Measurements from ENCODE around the gene NR1I2.

NR1I2 gene

DNA sequence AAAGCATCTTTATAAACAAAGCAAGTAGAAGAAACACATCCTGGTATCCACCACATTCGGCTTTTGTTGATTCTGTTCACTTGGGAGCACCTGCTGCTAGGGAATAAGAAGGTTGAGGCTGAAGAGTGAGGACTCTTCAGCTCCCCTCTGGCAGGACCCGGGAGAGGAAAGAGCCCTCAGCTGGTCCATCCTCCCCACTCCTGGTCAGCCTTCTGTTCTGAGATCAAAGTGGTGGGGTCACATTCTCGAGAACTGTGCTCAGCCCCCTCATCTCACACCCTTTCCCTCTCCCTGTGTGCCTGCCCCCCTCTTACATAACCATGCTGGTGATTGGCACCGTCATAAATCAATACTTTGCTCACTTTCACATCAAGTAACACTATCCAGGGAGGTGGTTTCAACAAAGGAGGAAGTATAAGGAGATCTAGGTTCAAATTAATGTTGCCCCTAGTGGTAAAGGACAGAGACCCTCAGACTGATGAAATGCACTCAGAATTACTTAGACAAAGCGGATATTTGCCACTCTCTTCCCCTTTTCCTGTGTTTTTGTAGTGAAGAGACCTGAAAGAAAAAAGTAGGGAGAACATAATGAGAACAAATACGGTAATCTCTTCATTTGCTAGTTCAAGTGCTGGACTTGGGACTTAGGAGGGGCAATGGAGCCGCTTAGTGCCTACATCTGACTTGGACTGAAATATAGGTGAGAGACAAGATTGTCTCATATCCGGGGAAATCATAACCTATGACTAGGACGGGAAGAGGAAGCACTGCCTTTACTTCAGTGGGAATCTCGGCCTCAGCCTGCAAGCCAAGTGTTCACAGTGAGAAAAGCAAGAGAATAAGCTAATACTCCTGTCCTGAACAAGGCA is at the start of gene NR1I2:
Gene NR1I2, plus strand, starts transcription at position 772 of the 869 bp plus-strand sequence.
- Histone ChIP-seq H2AFZ (ENCODE audit: low read depth, low read length) (no peak within 1 kb of the TSS), H3K9me3 (ENCODE audit: low read length) (no peaks in the 10 kb centered on the region), H3K4me1 (ENCODE audit: insufficient read depth, low read length) (no peaks in the 10 kb centered on the region), H3K4me3 (ENCODE audit: low read length) (no peak within 1 kb of the TSS), H3K27me3 (ENCODE audit: insufficient read depth, low read length) (no peaks in the 10 kb centered on the region), H3K36me3 (ENCODE audit: insufficient read depth, low read length) (no peaks in the 10 kb centered on the region)

GRCh38 chr3:119733812-119734211 is 48.1 kb upstream of the NR1I2 start:
- Histone ChIP-seq H3K9me3 (ENCODE audit: low read length) (no peaks in the 10 kb centered on the region), H3K27me3 (ENCODE audit: insufficient read depth, low read length) (no peaks in the 10 kb centered on the region), H2AFZ (ENCODE audit: low read depth, low read length) (no peak overlapping the region), H3K36me3 (ENCODE audit: insufficient read depth, low read length) (peaks cover 4% of the 10 kb centered on the region), H3K4me3 (ENCODE audit: low read length) (no peak overlapping the region), H3K4me1 (ENCODE audit: insufficient read depth, low read length) (peaks cover 11% of the 10 kb centered on the region)

GRCh38 chr3:119738741-119739140 is 43.2 kb upstream of the NR1I2 start:
- Histone ChIP-seq H3K36me3 (ENCODE audit: insufficient read depth, low read length) (peaks cover 14% of the 10 kb centered on the region), H3K27me3 (ENCODE audit: insufficient read depth, low read length) (no peaks in the 10 kb centered on the region), H3K4me1 (ENCODE audit: insufficient read depth, low read length) (no peaks in the 10 kb centered on the region)

GRCh38 chr3:119741657-119742590 is 40.0 kb upstream of the NR1I2 start:
- Histone ChIP-seq H3K36me3 (ENCODE audit: insufficient read depth, low read length) (peaks cover 26% of the 10 kb centered on the region), H3K4me1 (ENCODE audit: insufficient read depth, low read length) (no peaks in the 10 kb centered on the region), H3K27me3 (ENCODE audit: insufficient read depth, low read length) (no peaks in the 10 kb centered on the region), H3K9me3 (ENCODE audit: low read length) (no peaks in the 10 kb centered on the region), H2AFZ (ENCODE audit: low read depth, low read length) (no peak overlapping the region), H3K4me3 (ENCODE audit: low read length) (no peak overlapping the region)

More at GRCh38 chr3:119738741-119739140, 43.2 kb upstream of the NR1I2 start:
- Histone ChIP-seq H3K4me3 (ENCODE audit: low read length) (no peak overlapping the region), H2AFZ (ENCODE audit: low read depth, low read length) (no peak overlapping the region), H3K9me3 (ENCODE audit: low read length) (no peaks in the 10 kb centered on the region)

DNA sequence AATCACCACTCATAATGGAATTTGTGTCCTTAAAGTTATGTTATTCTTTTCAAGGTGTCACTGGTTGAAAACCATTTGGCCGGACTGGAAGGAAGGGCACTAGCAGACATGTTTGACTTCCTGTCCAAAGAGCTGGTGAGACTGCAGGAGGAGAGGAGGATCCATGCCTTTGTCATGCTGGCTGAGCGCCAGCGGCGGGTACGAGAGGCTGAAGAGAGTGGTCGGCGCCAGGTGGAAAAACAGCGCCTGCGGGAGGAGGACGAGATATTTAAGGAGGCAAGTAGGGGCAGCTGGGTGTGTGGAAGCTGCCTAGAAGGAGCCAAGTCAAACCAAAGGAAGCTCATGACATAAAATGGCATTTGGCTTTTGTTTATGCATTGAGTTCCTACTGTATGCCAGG is 38.0 kb upstream of the NR1I2 start:
- H3K4me1 ChIP-seq (ENCODE audit: insufficient read depth, low read length) = no peaks in the 10 kb centered on the region
- H3K9me3 ChIP-seq (ENCODE audit: low read length) = no peaks in the 10 kb centered on the region
- peaks cover 34% of the 10 kb centered on the region for H3K36me3 ChIP-seq (ENCODE audit: insufficient read depth, low read length)
- no peak overlapping the region for H3K4me3 ChIP-seq (ENCODE audit: low read length)
- no peak overlapping the region for H2AFZ ChIP-seq (ENCODE audit: low read depth, low read length)
- no peaks in the 10 kb centered on the region for H3K27me3 ChIP-seq (ENCODE audit: insufficient read depth, low read length)

DNA sequence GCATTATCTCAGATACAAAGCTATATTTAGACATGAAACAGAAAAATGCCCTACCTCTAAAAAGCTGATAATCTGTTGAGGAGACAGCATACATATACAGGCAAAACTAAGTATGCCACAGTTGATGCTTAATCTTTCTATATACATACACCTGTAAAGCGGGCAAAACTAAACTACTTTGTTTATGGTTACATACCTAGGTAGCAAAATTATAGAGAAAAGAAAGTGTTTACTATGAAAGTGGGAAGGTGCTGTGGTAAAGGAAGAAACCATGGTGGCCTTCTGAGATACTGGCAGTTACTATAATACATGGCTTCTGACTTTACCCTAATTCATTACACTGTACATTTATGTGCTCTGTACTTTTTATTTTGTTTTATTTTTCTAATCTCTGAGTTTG is 36.0 kb upstream of the NR1I2 start:
- no peaks in the 10 kb centered on the region for H3K27me3 ChIP-seq (ENCODE audit: insufficient read depth, low read length)
- no peaks in the 10 kb centered on the region for H3K9me3 ChIP-seq (ENCODE audit: low read length)
- no peaks in the 10 kb centered on the region for H3K4me1 ChIP-seq (ENCODE audit: insufficient read depth, low read length)
- H3K4me3 ChIP-seq (ENCODE audit: low read length) = no peak overlapping the region
- H2AFZ ChIP-seq (ENCODE audit: low read depth, low read length) = no peak overlapping the region
- peaks cover 37% of the 10 kb centered on the region for H3K36me3 ChIP-seq (ENCODE audit: insufficient read depth, low read length)

GRCh38 chr3:119746423-119746822 is 35.5 kb upstream of the NR1I2 start:
- Histone ChIP-seq H3K4me3 (ENCODE audit: low read length) (no peak overlapping the region), H2AFZ (ENCODE audit: low read depth, low read length) (no peak overlapping the region), H3K36me3 (ENCODE audit: insufficient read depth, low read length) (peaks cover 39% of the 10 kb centered on the region), H3K9me3 (ENCODE audit: low read length) (no peaks in the 10 kb centered on the region), H3K4me1 (ENCODE audit: insufficient read depth, low read length) (no peaks in the 10 kb centered on the region), H3K27me3 (ENCODE audit: insufficient read depth, low read length) (no peaks in the 10 kb centered on the region)

- H3K9me3 ChIP-seq (ENCODE audit: low read length) = no peaks in the 10 kb centered on the region
- H3K36me3 ChIP-seq (ENCODE audit: insufficient read depth, low read length) = peaks cover 44% of the 10 kb centered on the region
- no peaks in the 10 kb centered on the region for H3K27me3 ChIP-seq (ENCODE audit: insufficient read depth, low read length)
- no peak overlapping the region for H2AFZ ChIP-seq (ENCODE audit: low read depth, low read length)
- no peaks in the 10 kb centered on the region for H3K4me1 ChIP-seq (ENCODE audit: insufficient read depth, low read length)
- no peak overlapping the region for H3K4me3 ChIP-seq (ENCODE audit: low read length)
Measured at GRCh38 chr3:119747357-119747756, 34.5 kb upstream of the NR1I2 start.

DNA sequence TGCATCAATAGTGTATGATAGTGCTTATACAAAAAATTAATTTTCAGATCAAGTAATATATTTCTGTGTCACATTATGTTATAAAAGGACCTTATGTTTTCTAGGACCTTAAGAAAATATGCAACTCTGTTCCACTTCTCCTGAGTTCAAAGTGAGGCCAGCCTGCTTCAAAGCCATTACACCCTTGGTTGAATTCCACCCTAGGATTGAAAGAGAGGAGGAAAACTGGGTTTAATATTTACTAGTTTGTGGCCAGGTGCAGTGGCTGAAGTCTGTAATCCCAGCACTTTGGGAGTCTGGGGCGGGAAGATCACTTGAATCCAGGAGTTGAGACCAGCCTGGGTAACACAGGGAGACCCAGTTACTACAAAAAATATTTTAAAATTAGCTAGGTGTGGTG is 32.9 kb upstream of the NR1I2 start:
- no peaks in the 10 kb centered on the region for H3K27me3 ChIP-seq (ENCODE audit: insufficient read depth, low read length)
- peaks cover 46% of the 10 kb centered on the region for H3K36me3 ChIP-seq (ENCODE audit: insufficient read depth, low read length)
- no peak overlapping the region for H2AFZ ChIP-seq (ENCODE audit: low read depth, low read length)
- no peak overlapping the region for H3K4me3 ChIP-seq (ENCODE audit: low read length)
- peaks cover 4% of the 10 kb centered on the region for H3K9me3 ChIP-seq (ENCODE audit: low read length)
- no peaks in the 10 kb centered on the region for H3K4me1 ChIP-seq (ENCODE audit: insufficient read depth, low read length)

DNA sequence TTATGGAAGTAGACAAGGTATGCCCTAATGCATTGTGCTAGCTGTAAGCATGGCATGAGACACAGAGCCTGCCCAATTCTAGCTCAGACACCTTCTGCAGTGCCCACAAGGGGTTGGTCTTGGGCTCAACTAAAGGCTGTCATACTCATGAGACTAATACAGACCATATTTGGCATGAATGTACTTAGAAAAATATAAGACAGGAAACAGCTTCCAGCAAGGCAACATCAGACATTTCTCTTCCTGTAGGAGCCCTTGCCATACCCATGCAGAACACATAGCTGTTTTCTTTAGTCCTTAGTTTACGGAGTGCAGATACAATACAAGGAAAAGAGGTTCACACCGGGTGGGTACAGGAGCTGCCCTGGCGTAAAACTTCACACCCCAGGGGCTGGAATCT is 30.5 kb upstream of the NR1I2 start:
- no peak overlapping the region for H3K4me3 ChIP-seq (ENCODE audit: low read length)
- H3K4me1 ChIP-seq (ENCODE audit: insufficient read depth, low read length) = no peaks in the 10 kb centered on the region

DNA sequence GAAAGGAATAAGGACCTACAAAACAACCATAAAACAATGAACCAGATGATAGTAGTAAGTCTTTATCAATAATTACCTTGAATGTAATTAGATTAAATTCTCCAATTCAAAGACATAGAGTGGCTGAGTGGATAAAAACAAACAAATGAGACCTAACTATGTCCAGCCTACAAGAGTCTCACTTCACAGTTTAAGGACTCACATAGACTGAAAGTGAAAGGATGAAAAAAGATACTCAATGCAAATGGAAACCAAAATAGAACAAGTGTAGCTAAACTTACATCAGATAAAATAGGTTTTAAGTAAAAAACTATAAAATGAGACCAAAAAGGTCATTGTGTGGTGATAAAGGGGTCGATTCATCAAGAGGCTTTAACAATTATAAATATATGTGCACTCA is 21.9 kb upstream of the NR1I2 start:
- H3K4me1 ChIP-seq (ENCODE audit: insufficient read depth, low read length) = no peaks in the 10 kb centered on the region
- H3K27me3 ChIP-seq (ENCODE audit: insufficient read depth, low read length) = no peaks in the 10 kb centered on the region
- H3K36me3 ChIP-seq (ENCODE audit: insufficient read depth, low read length) = no peaks in the 10 kb centered on the region
- H3K4me3 ChIP-seq (ENCODE audit: low read length) = no peak overlapping the region
- H3K9me3 ChIP-seq (ENCODE audit: low read length) = no peaks in the 10 kb centered on the region
- H2AFZ ChIP-seq (ENCODE audit: low read depth, low read length) = no peak overlapping the region

More for the DNA sequence above, 30.5 kb upstream of the NR1I2 start:
- H2AFZ ChIP-seq (ENCODE audit: low read depth, low read length) = no peak overlapping the region
- H3K27me3 ChIP-seq (ENCODE audit: insufficient read depth, low read length) = no peaks in the 10 kb centered on the region
- peaks cover 43% of the 10 kb centered on the region for H3K36me3 ChIP-seq (ENCODE audit: insufficient read depth, low read length)
- H3K9me3 ChIP-seq (ENCODE audit: low read length) = peaks cover 6% of the 10 kb centered on the region

DNA sequence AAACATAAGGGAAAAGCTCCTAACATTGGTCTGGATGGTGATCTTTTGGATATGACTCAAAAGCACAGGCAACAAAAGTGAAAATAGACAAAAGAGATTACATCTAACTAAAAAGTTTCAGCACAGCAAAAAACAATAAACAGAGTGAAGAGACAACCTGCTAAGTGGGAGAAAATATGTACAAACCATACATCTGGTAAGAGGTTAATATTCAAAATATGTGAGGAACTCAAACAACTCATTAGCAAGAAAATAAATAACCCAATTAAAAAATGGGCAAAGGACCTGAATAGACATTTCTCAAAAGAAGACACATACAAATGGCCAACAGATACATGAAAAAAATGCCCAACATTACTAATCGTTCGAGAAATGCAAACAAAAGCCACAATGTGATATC is 19.0 kb upstream of the NR1I2 start:
- H3K27me3 ChIP-seq (ENCODE audit: insufficient read depth, low read length) = no peaks in the 10 kb centered on the region
- no peak overlapping the region for H2AFZ ChIP-seq (ENCODE audit: low read depth, low read length)
- H3K9me3 ChIP-seq (ENCODE audit: low read length) = no peaks in the 10 kb centered on the region
- H3K4me3 ChIP-seq (ENCODE audit: low read length) = no peak overlapping the region
- no peaks in the 10 kb centered on the region for H3K36me3 ChIP-seq (ENCODE audit: insufficient read depth, low read length)
- no peaks in the 10 kb centered on the region for H3K4me1 ChIP-seq (ENCODE audit: insufficient read depth, low read length)

- no peaks in the 10 kb centered on the region for H3K4me1 ChIP-seq (ENCODE audit: insufficient read depth, low read length)
Measured at GRCh38 chr3:119763466-119763865, 18.4 kb upstream of the NR1I2 start.

More at GRCh38 chr3:119763466-119763865, 18.4 kb upstream of the NR1I2 start:
- no peak overlapping the region for H3K4me3 ChIP-seq (ENCODE audit: low read length)
- H2AFZ ChIP-seq (ENCODE audit: low read depth, low read length) = no peak overlapping the region
- H3K9me3 ChIP-seq (ENCODE audit: low read length) = peaks cover 4% of the 10 kb centered on the region
- H3K27me3 ChIP-seq (ENCODE audit: insufficient read depth, low read length) = no peaks in the 10 kb centered on the region
- no peaks in the 10 kb centered on the region for H3K36me3 ChIP-seq (ENCODE audit: insufficient read depth, low read length)
